T-helper 1 cell treated with Interleukin-12 subunit alpha and Interleukin-12 subunit beta and Interleukin-4 antibody, amounts not matched to agents 30 μg/mL and 1 μg/mL, for 36 hours (primary cell): ENCODE data around the gene SHISA7.

ENCODE experiments used
- H3K27ac Mint-ChIP-seq: one replicate; pipeline ENCODE4 v1.8.0; 2021; ENCODE audit warnings: mild to moderate bottlenecking, mixed read lengths
- H3K27me3 Mint-ChIP-seq: one replicate; pipeline ENCODE4 v1.8.0; 2021; ENCODE audit warnings: low read depth, mixed read lengths
- H3K36me3 Mint-ChIP-seq: one replicate; pipeline ENCODE4 v1.8.0; 2021; ENCODE audit warnings: low read depth, mixed read lengths
- H3K4me1 Mint-ChIP-seq: one replicate; pipeline ENCODE4 v1.8.0; 2021; ENCODE audit warnings: low read depth, mixed read lengths
- H3K4me3 Mint-ChIP-seq: one replicate; pipeline ENCODE4 v1.8.0; 2021; ENCODE audit warnings: mild to moderate bottlenecking, moderate library complexity, mixed read lengths
- H3K9me3 Mint-ChIP-seq: one replicate; pipeline ENCODE4 v1.8.0; 2021; ENCODE audit warnings: mixed read lengths

Gene SHISA7

DNA sequence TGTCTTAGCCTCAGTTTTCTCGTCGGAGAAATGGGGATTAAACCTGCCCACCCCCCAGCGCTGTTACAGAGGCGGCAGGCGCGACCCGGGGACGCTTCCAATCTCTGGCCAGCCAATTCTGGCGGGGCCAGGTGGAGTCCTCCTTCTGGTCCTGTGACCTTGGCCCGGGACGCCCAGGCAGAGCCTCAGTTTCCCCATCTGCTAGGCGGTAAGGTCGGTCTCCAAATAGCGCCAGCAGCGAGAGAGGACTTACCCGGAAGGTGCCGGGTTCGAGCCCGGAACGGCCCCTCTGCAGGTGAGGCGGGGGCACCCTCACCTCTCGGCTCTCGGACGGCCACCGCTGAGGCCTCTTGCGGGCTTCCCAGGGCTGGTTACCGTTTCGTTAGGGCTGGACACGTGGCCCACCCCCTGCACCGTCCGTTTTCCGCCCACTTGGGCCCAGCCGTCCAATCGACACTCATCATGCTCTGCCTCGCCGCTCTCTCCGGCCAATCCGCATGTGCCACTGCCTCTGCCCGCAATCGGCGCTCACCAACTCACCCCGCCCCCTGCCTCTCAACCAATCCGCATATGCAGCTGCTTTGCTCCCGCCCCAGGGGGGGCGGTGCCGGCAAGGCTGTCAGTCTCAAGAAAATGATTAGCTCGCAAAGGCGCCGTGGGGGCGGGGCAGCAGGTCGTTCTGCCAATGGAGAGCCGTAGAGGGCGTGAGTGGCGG lies 18.3 kb upstream of the SHISA7 start, which contains the start of gene ISOC2:
Gene ISOC2, minus strand, starts transcription at position 384 of the 715 bp plus-strand sequence. CDS start 5,156 bp downstream, outside the sequence.
- Mint-ChIP-seq H3K4me3 (peak within 1 kb of the TSS; percentile 86), H3K9me3 (no peaks in the 10 kb centered on the region), H3K36me3 (no peaks in the 10 kb centered on the region), H3K4me1 (peaks cover 11% of the 10 kb centered on the region), H3K27ac (peak within 1 kb of the TSS; percentile 85), H3K27me3 (peaks cover 10% of the 10 kb centered on the region)

DNA sequence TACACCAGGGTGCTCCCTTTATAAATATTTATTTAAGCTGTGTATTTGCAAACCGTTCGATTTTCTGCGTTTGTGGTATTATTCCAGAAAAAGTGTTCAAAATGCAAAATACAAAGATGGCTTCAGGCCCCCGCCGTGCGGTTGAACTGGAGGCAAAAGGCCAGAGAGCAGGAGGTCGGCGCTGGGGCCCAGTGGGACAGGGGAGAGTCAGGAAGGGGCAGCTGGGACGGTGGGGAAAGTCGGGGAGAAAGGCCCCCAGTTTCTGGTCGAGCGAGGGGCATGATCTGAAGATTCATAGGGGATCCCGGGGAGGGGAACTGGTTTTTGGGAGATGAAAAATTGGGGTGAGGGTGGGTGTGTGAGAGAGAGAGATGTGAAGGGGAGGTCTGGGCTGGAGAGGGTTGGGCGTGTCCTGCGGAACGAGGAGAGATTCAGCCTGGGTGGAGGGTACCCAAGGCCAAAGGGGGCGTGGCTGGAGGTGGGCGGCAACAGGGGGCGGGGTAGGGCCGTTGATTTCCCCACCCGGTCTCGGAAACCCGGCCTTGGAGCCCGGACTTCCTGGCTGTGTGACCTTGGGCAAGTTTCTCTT lies 17.7 kb upstream of the SHISA7 start:
- Mint-ChIP-seq H3K27ac (peak overlapping the region; percentile 36), H3K36me3 (no peaks in the 10 kb centered on the region), H3K9me3 (no peaks in the 10 kb centered on the region), H3K4me3 (peak overlapping the region; percentile 86), H3K4me1 (peaks cover 11% of the 10 kb centered on the region), H3K27me3 (peaks cover 4% of the 10 kb centered on the region)

DNA sequence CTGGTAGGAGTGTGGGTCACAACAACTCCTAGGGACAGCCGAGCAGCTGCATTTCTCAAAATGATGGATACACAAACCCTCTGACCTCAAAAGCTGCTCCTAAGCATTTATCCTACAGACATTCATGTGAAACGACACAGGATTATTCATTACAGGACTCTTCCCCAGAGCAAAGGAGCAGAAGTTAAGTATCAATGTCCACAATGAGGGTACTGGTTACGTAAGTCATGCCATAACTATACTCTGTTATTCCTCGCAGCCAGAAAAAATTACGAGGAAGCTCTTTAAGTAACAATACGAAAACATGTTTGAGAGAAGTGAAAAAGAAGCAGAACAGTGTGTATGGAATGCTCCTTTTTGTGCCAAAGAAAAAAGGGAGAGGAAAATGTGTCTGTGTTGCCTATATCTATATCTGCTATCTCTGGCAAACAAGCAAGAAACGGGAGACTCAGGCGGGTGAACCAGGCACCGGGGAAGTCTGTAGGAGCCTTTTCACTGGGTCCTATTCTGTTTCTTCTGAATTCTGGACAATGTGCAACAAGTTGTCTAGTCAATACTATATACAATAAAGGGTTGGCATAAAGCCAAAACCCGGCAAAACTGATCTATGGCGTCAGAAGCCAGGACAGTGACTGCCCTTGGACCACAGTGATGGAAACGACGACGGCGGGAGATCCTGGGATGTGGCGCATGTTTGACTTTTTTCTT lies 17.0 kb upstream of the SHISA7 start:
- Mint-ChIP-seq H3K27ac (no peak overlapping the region), H3K27me3 (peaks cover 4% of the 10 kb centered on the region), H3K9me3 (no peaks in the 10 kb centered on the region), H3K4me3 (peak overlapping the region; percentile 86), H3K36me3 (no peaks in the 10 kb centered on the region), H3K4me1 (peaks cover 11% of the 10 kb centered on the region)

DNA sequence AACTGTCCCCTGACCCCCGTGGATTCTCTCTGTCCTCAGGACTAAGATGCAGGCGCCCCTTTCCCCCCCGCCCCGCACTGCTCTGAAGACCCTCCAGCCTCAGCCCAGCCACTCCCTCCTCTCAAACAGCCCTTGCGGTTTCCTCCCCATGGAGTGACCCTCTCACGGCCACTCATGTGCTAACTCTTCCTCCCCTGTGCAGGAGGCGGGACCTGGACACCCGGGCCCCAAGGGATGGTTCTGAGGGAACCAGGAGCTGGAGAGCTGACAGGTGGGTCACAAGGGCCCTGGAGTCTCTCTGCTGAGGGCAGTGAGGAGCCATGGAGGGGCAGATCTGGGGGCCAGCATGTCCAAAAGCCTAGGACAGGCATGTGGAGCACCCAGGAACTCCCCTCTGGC lies 16.4 kb upstream of the SHISA7 start:
- Mint-ChIP-seq H3K27ac (no peak overlapping the region), H3K36me3 (no peaks in the 10 kb centered on the region), H3K27me3 (peaks cover 7% of the 10 kb centered on the region), H3K9me3 (no peaks in the 10 kb centered on the region), H3K4me1 (peaks cover 11% of the 10 kb centered on the region), H3K4me3 (no peak overlapping the region)

DNA sequence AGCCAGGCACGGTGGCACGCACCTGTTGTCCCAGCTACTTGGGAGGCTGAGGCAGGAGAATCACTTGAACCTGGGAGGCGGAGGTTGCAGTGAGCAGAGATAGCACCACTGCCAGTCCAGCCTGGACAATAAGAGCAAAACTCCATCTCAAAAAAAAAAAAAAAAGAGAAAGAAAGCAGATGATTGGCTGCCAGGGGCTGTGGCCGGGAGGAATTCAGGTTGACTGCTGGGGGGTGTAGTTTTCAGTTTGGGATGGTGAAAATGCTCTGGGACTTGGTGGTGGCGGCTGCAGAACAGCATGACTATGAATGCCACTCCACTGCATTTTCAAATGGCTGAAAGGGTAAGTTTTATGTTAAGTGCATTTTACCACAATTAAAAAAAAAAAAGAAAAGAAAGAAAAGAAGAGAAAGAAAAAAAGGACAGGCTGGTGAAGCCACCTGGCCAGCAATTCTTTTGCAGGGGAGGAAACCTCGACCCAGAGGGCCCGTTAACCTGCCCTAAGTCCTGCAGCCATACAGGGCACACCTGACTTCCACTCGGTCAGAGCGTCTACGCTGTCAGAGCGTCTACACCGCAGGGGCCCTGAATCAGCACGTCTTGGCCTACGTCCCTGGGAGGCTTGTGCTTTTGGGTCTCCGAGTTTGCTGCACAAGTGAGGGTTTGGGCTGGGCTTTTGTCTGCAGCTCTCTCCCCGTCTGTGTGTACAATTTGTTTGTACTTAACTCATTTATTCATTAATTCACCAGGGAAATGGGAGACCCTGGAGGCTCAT lies 14.8 kb upstream of the SHISA7 start:
- Mint-ChIP-seq H3K27ac (no peak overlapping the region), H3K4me1 (peaks cover 13% of the 10 kb centered on the region), H3K36me3 (peaks cover 3% of the 10 kb centered on the region), H3K4me3 (no peak overlapping the region), H3K9me3 (no peaks in the 10 kb centered on the region), H3K27me3 (peaks cover 21% of the 10 kb centered on the region)

DNA sequence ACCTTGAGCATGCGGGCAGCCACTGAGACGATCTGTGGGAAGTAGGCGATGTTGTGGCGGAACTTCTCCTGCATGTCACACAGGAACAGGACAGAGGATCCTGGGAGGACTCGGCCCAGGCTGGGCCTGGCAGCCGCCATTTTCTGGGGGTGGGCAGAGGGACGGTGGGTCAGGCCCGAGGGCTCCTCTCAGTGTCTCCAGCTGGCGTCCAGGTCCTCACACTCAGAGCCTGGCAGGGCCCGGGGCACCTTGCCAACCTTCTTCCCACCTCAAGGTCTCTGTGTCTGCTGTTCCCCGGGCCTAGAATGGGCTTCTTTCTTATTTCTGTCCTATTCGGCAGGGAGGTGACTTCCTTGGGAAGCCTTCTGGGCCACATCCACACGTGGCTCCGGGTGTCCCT lies 13.2 kb upstream of the SHISA7 start:
- peaks cover 3% of the 10 kb centered on the region for H3K36me3 Mint-ChIP-seq
- peaks cover 8% of the 10 kb centered on the region for H3K4me1 Mint-ChIP-seq
- H3K9me3 Mint-ChIP-seq = no peaks in the 10 kb centered on the region
- no peak overlapping the region for H3K27ac Mint-ChIP-seq
- no peak overlapping the region for H3K4me3 Mint-ChIP-seq
- peaks cover 27% of the 10 kb centered on the region for H3K27me3 Mint-ChIP-seq

DNA sequence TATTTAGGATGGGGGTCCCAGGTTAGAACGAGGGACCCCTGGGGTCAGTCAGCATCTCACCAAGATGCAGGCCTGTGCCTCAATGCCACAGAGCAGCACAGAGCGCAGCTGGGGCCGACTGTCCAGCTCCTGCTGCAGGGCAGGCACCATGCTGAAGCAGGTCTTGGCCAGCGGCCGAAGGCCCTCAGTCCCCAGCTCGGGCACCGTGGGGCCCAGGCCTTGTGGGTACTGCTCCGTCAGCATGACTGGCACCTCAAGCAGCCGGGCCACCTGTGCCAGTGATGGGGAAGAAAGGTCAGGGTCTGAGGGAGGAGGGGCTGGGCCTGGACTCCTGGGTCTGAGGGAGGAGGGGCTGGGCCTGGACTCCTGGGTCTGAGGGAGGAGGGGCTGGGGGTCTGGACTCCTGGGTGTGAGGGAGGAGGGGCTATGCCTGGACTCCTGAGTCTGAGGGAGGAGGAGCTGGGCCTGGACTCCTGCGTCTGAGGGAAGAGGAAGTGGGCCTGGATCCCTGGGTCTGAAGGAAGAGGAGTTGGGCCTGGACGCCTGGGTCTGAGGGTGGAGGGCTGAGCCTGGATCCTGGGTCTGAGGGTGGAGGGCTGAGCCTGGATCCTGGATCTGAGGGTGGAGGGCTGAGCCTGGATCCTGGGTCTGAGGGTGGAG lies 12.6 kb upstream of the SHISA7 start:
- Mint-ChIP-seq H3K27me3 (peaks cover 31% of the 10 kb centered on the region), H3K4me1 (peaks cover 5% of the 10 kb centered on the region), H3K4me3 (no peak overlapping the region), H3K36me3 (peaks cover 3% of the 10 kb centered on the region), H3K9me3 (no peaks in the 10 kb centered on the region), H3K27ac (no peak overlapping the region)

DNA sequence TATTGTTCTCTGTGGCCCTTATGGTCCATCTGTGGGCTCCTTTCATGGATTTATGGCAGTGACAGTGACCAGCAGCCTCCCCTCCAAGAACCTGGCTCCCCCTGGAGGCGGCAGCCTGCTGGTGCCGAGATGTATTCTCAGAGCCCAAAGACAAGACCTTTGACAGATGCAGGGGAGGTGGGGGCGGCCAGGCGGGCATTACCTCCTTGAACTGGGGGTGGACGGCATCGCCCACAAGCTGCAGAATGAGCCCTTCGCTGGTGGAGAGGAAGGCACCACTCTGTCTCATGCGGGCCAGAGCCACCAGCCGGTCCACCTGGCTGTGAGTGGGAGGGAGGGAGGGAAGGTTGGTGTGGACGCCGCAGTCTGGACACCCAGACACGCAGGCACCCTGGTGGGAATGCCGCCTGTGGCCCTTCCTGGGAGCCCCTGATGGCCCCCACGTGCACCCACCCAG lies 11.7 kb upstream of the SHISA7 start:
- Mint-ChIP-seq H3K27me3 (peaks cover 36% of the 10 kb centered on the region), H3K27ac (no peak overlapping the region), H3K4me1 (peaks cover 4% of the 10 kb centered on the region), H3K4me3 (no peak overlapping the region), H3K36me3 (peaks cover 3% of the 10 kb centered on the region), H3K9me3 (no peaks in the 10 kb centered on the region)

DNA sequence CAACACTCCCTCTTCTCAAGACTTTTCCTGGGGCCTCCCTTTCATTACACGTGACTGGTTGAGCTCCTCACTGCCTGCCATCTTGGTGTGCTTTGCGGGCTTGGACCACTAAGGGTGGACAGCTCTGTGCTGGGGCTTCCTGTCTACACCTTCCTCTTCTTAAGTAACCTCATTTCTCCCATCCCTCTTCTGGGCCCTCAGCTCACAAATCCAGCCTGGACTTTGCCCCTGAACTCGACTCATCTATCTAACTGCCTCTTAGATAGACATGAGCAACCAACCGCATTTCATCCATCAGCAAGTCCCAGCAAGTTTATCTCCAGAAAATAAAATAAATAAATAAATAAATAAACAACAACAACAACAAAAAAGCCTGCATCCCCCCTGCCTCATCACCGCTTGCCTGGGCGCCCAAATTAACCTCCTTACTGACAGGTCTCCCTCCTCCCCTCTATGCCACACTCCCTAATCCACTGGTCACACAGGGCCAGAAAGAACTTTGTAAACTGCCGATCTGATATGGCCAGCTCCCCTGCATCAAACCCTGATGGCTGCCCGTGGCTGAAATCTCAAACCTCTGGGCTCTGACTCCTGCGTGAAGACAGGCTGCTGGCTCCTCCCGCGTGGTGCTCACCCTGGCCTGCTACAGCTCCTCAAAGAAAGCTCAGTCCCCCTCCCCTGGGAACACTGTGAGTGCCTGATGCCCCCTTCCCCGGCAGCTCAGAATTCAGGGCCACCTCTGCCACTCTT lies 10.6 kb upstream of the SHISA7 start:
- Mint-ChIP-seq H3K4me1 (peaks cover 4% of the 10 kb centered on the region), H3K36me3 (peaks cover 3% of the 10 kb centered on the region), H3K4me3 (no peak overlapping the region), H3K27ac (peak overlapping the region; percentile 10), H3K27me3 (peaks cover 36% of the 10 kb centered on the region), H3K9me3 (no peaks in the 10 kb centered on the region)

DNA sequence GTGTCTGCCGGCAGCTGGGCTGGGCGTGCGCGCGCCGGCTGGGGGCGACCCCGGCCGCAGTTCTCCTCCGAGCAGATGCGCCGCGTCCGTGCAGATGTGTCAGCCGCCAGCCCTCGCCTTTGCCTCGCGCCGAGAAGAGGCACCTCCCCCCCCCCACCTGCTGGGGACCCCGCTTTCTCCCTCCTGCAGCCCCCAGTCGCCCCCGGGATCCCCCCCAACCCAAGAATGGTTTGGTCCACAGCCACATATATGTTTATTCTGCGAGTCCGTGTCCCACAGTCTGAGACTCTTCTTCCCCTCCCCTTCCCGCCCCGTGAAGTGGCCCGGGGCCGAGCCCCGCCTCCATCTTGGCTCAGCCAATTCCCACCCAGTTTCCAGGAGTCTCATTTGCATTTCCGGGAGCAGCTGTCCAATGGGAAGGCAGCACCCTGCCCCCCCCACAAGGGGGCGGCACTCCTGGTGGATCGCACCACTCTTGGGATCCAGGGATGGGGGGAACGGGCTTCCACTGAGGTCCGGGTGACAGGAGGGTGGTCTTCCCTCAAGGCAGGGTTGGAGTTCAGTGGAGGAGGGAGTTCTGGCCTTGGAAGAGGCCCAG lies 9.7 kb upstream of the SHISA7 start:
- Mint-ChIP-seq H3K27me3 (peaks cover 36% of the 10 kb centered on the region), H3K36me3 (peaks cover 3% of the 10 kb centered on the region)

DNA sequence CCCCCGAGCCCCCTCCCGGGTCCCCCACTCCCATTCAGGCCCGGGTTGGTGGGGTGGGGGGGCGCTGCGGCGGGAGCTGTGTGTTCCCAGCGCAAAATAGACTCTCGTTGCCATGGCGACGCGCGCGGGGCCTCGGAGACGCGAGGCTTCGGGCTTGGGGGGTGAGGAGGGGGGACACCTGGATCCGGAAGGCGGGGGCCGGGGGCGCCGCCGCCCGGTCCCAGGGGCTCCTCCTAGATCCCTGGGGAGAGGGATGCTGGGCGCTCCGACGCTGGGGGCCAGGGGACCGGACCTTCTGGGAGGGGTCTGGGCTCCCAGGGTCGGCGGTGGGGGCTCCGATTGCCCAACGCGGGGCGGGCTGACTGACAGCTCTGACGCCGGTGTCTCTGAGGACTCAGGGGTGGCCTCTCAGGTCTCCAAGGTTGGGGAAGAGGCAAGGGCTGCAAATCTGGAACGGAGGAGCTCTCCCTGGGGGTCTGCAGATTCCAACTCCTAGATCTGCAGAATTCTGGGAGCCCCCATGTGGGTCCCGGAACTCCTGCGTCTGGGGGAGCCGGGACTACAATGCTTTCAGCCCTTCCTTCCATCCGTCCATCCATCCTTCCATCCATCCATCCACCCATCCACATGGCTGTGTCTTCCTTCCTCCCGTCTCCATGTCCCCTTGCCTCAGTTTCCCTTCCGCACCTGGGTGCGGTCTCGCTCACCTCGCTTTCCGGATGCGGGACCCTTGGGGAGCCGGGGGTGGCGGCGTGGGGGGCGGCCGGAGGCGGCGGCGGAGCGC lies 9.1 kb upstream of the SHISA7 start:
- Mint-ChIP-seq H3K27ac (no peak overlapping the region), H3K4me3 (no peak overlapping the region), H3K4me1 (peaks cover 4% of the 10 kb centered on the region)

More for the DNA sequence above, 9.7 kb upstream of the SHISA7 start:
- peaks cover 4% of the 10 kb centered on the region for H3K4me1 Mint-ChIP-seq
- no peaks in the 10 kb centered on the region for H3K9me3 Mint-ChIP-seq
- no peak overlapping the region for H3K27ac Mint-ChIP-seq
- H3K4me3 Mint-ChIP-seq = no peak overlapping the region

DNA sequence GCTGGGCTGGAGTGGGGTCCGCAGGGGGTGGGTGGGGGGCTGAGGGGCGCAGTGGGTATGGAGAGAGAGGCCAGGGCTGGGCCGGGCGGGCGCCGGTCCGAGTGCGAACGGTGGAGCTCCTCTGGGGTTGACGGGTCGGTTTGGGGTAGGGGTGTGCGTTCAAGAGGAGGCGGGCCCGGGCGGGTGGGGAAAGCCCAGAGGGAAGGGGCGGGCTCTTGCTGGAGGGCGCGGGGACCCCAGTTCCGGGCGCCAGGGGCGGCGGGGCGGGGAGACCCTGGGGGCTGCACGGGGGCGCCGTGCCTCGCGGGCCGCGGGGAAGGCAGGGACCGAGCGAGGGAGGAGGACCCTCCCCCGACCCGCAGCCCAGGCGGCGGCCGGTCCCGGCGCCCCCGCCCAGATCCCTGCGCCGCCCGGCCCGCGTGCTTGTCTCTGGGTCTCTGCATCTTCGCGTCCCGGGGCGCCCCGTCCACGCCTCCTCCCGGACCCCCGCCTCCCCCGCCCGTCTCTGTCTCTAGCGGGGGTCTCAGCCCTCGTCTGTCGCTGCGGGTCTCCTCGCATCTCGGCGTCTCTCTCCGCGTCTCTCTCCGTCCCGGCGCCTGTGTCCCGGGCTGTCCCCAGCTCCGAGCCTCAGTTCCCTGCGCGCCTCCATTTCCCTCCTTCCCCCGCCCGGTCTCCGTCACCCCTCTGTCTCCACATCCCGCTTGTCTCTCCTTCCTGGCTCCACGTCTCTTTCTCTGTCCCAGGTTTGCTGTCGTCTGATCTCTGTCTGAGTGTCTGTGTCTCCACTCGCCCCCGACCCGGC lies 8.3 kb upstream of the SHISA7 start:
- H3K27me3 Mint-ChIP-seq = peaks cover 36% of the 10 kb centered on the region
- H3K4me3 Mint-ChIP-seq = peak overlapping the region; percentile 15
- no peak overlapping the region for H3K27ac Mint-ChIP-seq

More for the DNA sequence above, 9.1 kb upstream of the SHISA7 start:
- H3K27me3 Mint-ChIP-seq = peaks cover 36% of the 10 kb centered on the region
- no peaks in the 10 kb centered on the region for H3K9me3 Mint-ChIP-seq
- H3K36me3 Mint-ChIP-seq = peaks cover 3% of the 10 kb centered on the region

More for the DNA sequence above, 8.3 kb upstream of the SHISA7 start:
- no peaks in the 10 kb centered on the region for H3K9me3 Mint-ChIP-seq
- peaks cover 4% of the 10 kb centered on the region for H3K4me1 Mint-ChIP-seq
- peaks cover 3% of the 10 kb centered on the region for H3K36me3 Mint-ChIP-seq
